GM18502 (cell line): Measurements from ENCODE around the gene MLX.
A peak's percentile ranks its signal among the peaks of the same experiment; 100 is the strongest.
"Not testable (repeated sequence)": the region's sequence is repeated elsewhere in the genome, so short reads cannot be mapped to it uniquely, and the experiment has no call there.

Experiments used
- ATAC-seq: cut with Tn5 transposase; IDR thresholded peaks from one replicate; pipeline ENCODE4 v1.9.1; 2021; ENCODE audit warnings: mild to moderate bottlenecking; ENCODE audit not compliant: unreplicated experiment, poor library complexity

Gene MLX

GRCh38 chr17:42536048-42536371 lies 30.9 kb upstream of the MLX start, which contains the start of gene NAGLU:
Gene NAGLU (plus strand): TSS chr17:42536241. CDS start chr17:42536273, 32 bp downstream.
- ATAC-seq, result peak; percentile 80

- peak; percentile 57 for ATAC-seq
Measured at GRCh38 chr17:42536372-42537155, 30.3 kb upstream of the MLX start.

GRCh38 chr17:42537156-42537805 lies 29.6 kb upstream of the MLX start:
- no peak for ATAC-seq

- no peak for ATAC-seq
Measured at GRCh38 chr17:42537826-42538451, 29.0 kb upstream of the MLX start.

- no peak for ATAC-seq
Measured at GRCh38 chr17:42538482-42538881, 28.4 kb upstream of the MLX start.

- not testable (repeated sequence) for ATAC-seq
Measured at GRCh38 chr17:42540558-42540957, 26.3 kb upstream of the MLX start.

- ATAC-seq, result no peak
Measured at GRCh38 chr17:42541041-42541833, 25.7 kb upstream of the MLX start.

GRCh38 chr17:42543190-42544079 lies 23.5 kb upstream of the MLX start:
- ATAC-seq, result no peak

GRCh38 chr17:42544874-42545283 lies 22.0 kb upstream of the MLX start:
- no peak for ATAC-seq

GRCh38 chr17:42545755-42546505 lies 21.0 kb upstream of the MLX start:
- not testable (repeated sequence) for ATAC-seq

- no peak for ATAC-seq
Measured at GRCh38 chr17:42547001-42547461, 19.9 kb upstream of the MLX start.

GRCh38 chr17:42547698-42548069 lies 19.2 kb upstream of the MLX start:
- ATAC-seq, result no peak

- ATAC-seq, result no peak
Measured at GRCh38 chr17:42548070-42548837, 18.6 kb upstream of the MLX start.

GRCh38 chr17:42548993-42549755 lies 17.7 kb upstream of the MLX start:
- no peak for ATAC-seq

GRCh38 chr17:42552736-42553135 lies 14.2 kb upstream of the MLX start, which contains the start of gene HSD17B1:
Gene HSD17B1 (plus strand): TSS chr17:42552923. CDS start chr17:42552934, 11 bp downstream.
- not testable (repeated sequence) for ATAC-seq

- no peak for ATAC-seq
Measured at GRCh38 chr17:42553161-42553818, 13.6 kb upstream of the MLX start.

- ATAC-seq, result no peak
Measured at GRCh38 chr17:42553866-42554249, 13.0 kb upstream of the MLX start.
